ENCODE results near the gene FAR2. TPM values are rescaled to one million over a fixed set of nuclear protein-coding genes. Genes with fewer than 3 reads are reported as not detected.
A peak's percentile ranks its signal among the peaks of the same experiment; 100 is the strongest.

FAR2 gene
- total RNA-seq, 1 donor from 2014 or later, result 3.9 TPM

GRCh38 chr12:29240441-29240840 is 91.4 kb downstream of the FAR2 start:
- no peaks in the 10 kb centered on the region for H3K79me2 ChIP-seq (ENCODE audit: insufficient read depth, low read length)
- H3K36me3 ChIP-seq (ENCODE audit: insufficient read depth, low read length), result no peaks in the 10 kb centered on the region
- Mint-ChIP-seq H3K27me3 (ENCODE audit: low read depth, unreplicated experiment) (no peaks in the 10 kb centered on the region), H3K9me3 (ENCODE audit: unreplicated experiment) (no peaks in the 10 kb centered on the region), H3K36me3 (ENCODE audit: low read depth, unreplicated experiment) (no peaks in the 10 kb centered on the region), H3K27ac (ENCODE audit: unreplicated experiment) (no peak overlapping the region), H3K4me3 (ENCODE audit: unreplicated experiment) (no peak overlapping the region), H3K4me1 (ENCODE audit: low read depth, unreplicated experiment) (peaks cover 10% of the 10 kb centered on the region)
- H3K27me3 ChIP-seq (ENCODE audit: insufficient read depth, low read length), result no peaks in the 10 kb centered on the region
- FAIRE-seq, result no peak
- H3K27ac ChIP-seq (ENCODE audit: low read depth, low read length), result no peak overlapping the region
- no peak overlapping the region for H3K4me2 ChIP-seq (ENCODE audit: low read length)
- H3K9ac ChIP-seq (ENCODE audit: low read length), result no peak overlapping the region
- TF ChIP-seq EZH2 (IDR thresholded peaks at IDR 0.05; ENCODE audit: insufficient read depth, low read length) (no peak), CTCF (IDR thresholded peaks at IDR 0.05; ENCODE audit: insufficient read depth, low read depth, low read length) (no peak)
- no peaks in the 10 kb centered on the region for H3K9me3 ChIP-seq (ENCODE audit: insufficient read depth, low read depth, low read length)
- no peak overlapping the region for H3K4me3 ChIP-seq (ENCODE audit: insufficient read depth, low read depth, low read length)
- H2AFZ ChIP-seq (ENCODE audit: low read depth, low read length), result no peak overlapping the region
- H3K4me1 ChIP-seq (ENCODE audit: insufficient read depth, low read length), result peaks cover 17% of the 10 kb centered on the region
- no peak for DNase-seq (ENCODE audit: low read depth)
- H4K20me1 ChIP-seq (ENCODE audit: insufficient read depth, low read length), result no peaks in the 10 kb centered on the region

- TF ChIP-seq CTCF (IDR thresholded peaks at IDR 0.05; ENCODE audit: insufficient read depth, low read depth, low read length) (no peak), EZH2 (IDR thresholded peaks at IDR 0.05; ENCODE audit: insufficient read depth, low read length) (no peak)
- Histone ChIP-seq H3K27ac (ENCODE audit: low read depth, low read length) (peak overlapping the region; percentile 47), H3K4me3 (ENCODE audit: insufficient read depth, low read depth, low read length) (no peak overlapping the region), H3K9me3 (ENCODE audit: insufficient read depth, low read depth, low read length) (no peaks in the 10 kb centered on the region), H3K4me1 (ENCODE audit: insufficient read depth, low read length) (peaks cover 15% of the 10 kb centered on the region), H2AFZ (ENCODE audit: low read depth, low read length) (peak overlapping the region; percentile 19), H3K9ac (ENCODE audit: low read length) (peak overlapping the region; percentile 34), H3K4me2 (ENCODE audit: low read length) (peak overlapping the region; percentile 24), H4K20me1 (ENCODE audit: insufficient read depth, low read length) (no peaks in the 10 kb centered on the region), H3K36me3 (ENCODE audit: insufficient read depth, low read length) (no peaks in the 10 kb centered on the region), H3K27me3 (ENCODE audit: insufficient read depth, low read length) (no peaks in the 10 kb centered on the region), H3K79me2 (ENCODE audit: insufficient read depth, low read length) (no peaks in the 10 kb centered on the region)
- H3K27ac Mint-ChIP-seq (ENCODE audit: unreplicated experiment), result no peak overlapping the region
- H3K4me3 Mint-ChIP-seq (ENCODE audit: unreplicated experiment), result no peak overlapping the region
- FAIRE-seq (no peak), DNase-seq (ENCODE audit: low read depth) (peak; percentile 87)
- no peaks in the 10 kb centered on the region for H3K27me3 Mint-ChIP-seq (ENCODE audit: low read depth, unreplicated experiment)
- no peaks in the 10 kb centered on the region for H3K9me3 Mint-ChIP-seq (ENCODE audit: unreplicated experiment)
- no peaks in the 10 kb centered on the region for H3K36me3 Mint-ChIP-seq (ENCODE audit: low read depth, unreplicated experiment)
- peaks cover 10% of the 10 kb centered on the region for H3K4me1 Mint-ChIP-seq (ENCODE audit: low read depth, unreplicated experiment)
Measured at GRCh38 chr12:29241821-29242591, 92.9 kb downstream of the FAR2 start.

GRCh38 chr12:29242921-29243431 is 93.9 kb downstream of the FAR2 start:
- no peak overlapping the region for H3K4me3 Mint-ChIP-seq (ENCODE audit: unreplicated experiment)
- Histone ChIP-seq H3K27me3 (ENCODE audit: insufficient read depth, low read length) (no peaks in the 10 kb centered on the region), H2AFZ (ENCODE audit: low read depth, low read length) (no peak overlapping the region), H3K4me3 (ENCODE audit: insufficient read depth, low read depth, low read length) (no peak overlapping the region), H4K20me1 (ENCODE audit: insufficient read depth, low read length) (no peaks in the 10 kb centered on the region), H3K27ac (ENCODE audit: low read depth, low read length) (no peak overlapping the region), H3K36me3 (ENCODE audit: insufficient read depth, low read length) (no peaks in the 10 kb centered on the region), H3K9ac (ENCODE audit: low read length) (no peak overlapping the region), H3K9me3 (ENCODE audit: insufficient read depth, low read depth, low read length) (no peaks in the 10 kb centered on the region), H3K4me2 (ENCODE audit: low read length) (no peak overlapping the region), H3K79me2 (ENCODE audit: insufficient read depth, low read length) (no peaks in the 10 kb centered on the region), H3K4me1 (ENCODE audit: insufficient read depth, low read length) (peaks cover 15% of the 10 kb centered on the region)
- H3K27ac Mint-ChIP-seq (ENCODE audit: unreplicated experiment), result no peak overlapping the region
- H3K4me1 Mint-ChIP-seq (ENCODE audit: low read depth, unreplicated experiment), result peaks cover 10% of the 10 kb centered on the region
- H3K9me3 Mint-ChIP-seq (ENCODE audit: unreplicated experiment), result no peaks in the 10 kb centered on the region
- H3K27me3 Mint-ChIP-seq (ENCODE audit: low read depth, unreplicated experiment), result no peaks in the 10 kb centered on the region
- H3K36me3 Mint-ChIP-seq (ENCODE audit: low read depth, unreplicated experiment), result no peaks in the 10 kb centered on the region
- FAIRE-seq (no peak), DNase-seq (ENCODE audit: low read depth) (peak; percentile 41)
- TF ChIP-seq CTCF (IDR thresholded peaks at IDR 0.05; ENCODE audit: insufficient read depth, low read depth, low read length), result no peak
